Choroid plexus epithelial cell (primary cell): ENCODE data around the gene AP1AR.
"Not testable (repeated sequence)": the region's sequence is repeated elsewhere in the genome, so short reads cannot be mapped to it uniquely, and the experiment has no call there.

Experiments
- DNase-seq: peaks from one replicate; pipeline ENCODE4 v3.0.0-alpha.2; 2010; ENCODE audit warnings: low read depth
- H3K4me3 ChIP-seq: 2 replicates; pipeline ENCODE4 v1.5.1; 2011; ENCODE audit warnings: low read depth, mild to moderate bottlenecking, control low read depth, low read length, moderate library complexity
- TF ChIP-seq, protein P1 (sequence below): conservative IDR thresholded peaks from 2 replicates; pipeline ENCODE4 v1.5.1; 2011; ENCODE audit warnings: low read depth, mild to moderate bottlenecking, control low read depth, inconsistent platforms, low read length, moderate library complexity

The AP1AR gene

DNA sequence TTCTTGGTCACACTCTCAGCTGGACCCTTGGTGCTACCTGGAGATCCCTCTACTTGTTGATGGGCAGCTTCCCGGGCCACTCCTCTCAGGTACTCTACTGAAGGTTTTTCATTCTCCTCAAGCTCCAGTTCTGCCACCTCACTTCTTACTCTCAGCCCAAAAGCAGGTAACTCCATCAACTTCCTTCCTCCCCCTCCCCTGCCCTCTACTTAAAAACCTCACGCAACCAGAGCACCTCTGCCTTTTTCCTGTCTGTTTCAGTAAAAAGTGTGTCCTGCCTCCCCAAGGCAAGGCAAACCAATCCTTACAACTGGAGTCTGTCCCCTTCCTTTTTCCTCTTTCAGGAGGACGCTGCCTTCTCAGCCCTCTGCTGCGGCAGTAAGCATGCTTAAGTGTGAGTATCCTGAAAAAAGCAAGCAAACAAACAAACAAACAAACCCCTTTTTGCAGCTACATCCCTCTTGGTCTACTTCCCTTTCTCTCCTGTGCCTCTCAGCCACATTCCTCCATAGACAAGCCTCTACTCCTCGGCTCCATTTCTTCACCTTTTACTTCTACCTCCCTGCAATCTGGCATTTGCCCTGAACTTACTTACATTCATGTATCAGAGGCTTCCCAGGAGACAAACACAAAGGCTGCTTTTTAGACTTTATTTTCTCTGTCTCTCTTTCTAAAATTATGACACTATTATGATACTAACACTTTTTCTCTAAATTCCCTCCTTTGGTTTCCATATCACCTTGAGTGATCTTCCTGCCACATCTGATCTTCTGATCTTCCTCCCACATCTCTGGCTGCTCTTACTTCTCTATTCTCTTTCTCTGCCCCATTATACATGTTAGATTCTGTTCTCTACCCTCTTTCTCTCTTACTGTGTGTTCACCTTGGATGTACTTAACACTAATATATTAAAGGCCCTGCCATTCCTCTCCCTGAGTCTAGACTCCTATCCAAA is 71.0 kb downstream of the AP1AR start:
- DNase-seq = no peak
- no peak overlapping the region for H3K4me3 ChIP-seq
- TF ChIP-seq, protein P1, sequence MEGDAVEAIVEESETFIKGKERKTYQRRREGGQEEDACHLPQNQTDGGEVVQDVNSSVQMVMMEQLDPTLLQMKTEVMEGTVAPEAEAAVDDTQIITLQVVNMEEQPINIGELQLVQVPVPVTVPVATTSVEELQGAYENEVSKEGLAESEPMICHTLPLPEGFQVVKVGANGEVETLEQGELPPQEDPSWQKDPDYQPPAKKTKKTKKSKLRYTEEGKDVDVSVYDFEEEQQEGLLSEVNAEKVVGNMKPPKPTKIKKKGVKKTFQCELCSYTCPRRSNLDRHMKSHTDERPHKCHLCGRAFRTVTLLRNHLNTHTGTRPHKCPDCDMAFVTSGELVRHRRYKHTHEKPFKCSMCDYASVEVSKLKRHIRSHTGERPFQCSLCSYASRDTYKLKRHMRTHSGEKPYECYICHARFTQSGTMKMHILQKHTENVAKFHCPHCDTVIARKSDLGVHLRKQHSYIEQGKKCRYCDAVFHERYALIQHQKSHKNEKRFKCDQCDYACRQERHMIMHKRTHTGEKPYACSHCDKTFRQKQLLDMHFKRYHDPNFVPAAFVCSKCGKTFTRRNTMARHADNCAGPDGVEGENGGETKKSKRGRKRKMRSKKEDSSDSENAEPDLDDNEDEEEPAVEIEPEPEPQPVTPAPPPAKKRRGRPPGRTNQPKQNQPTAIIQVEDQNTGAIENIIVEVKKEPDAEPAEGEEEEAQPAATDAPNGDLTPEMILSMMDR = no peak

DNA sequence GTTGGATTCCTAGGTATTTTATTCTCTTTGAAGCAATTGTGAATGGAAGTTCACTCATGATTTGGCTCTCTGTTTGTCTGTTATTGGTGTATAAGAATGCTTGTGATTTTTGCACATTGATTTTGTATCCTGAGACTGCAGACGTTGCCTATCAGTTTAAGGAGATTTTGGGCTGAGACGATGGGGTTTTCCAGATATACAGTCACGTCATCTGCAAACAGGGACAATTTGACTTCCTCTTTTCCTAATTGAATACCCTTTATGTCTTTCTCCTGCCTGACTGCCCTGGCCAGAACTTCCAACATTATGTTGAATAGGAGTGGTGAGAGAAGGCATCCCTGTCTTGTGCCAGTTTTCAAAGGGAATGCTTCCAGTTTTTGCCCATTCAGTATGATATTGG is 73.9 kb downstream of the AP1AR start:
- not testable (repeated sequence) for DNase-seq, H3K4me3 ChIP-seq

DNA sequence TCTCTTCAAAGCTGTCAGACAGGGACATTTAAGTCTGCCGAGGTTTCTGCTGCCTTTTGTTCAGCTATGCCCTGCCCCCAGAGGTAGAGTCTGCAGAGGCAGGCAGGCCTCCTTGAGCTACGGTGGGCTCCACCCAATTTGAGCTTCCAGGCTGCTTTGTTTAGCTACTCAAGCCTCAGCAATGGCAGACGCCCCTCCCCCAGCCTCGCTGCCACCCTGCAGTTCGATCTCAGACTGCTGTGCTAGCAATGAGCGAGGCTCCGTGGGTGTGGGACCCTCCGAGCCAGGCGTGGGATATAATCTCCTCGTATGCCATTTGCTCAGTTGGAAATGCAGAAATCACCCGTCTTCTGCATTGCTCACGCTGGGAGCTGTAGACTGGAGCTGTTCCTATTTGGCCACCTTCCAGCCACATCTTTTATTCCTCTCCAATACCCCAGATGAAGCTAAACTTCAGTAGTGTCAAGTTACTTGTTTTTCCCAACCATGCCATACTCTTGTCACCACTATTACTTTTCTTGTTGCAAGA is 77.7 kb downstream of the AP1AR start:
- peak overlapping the region; percentile 54 for H3K4me3 ChIP-seq
- DNase-seq = peak; percentile 79
- TF ChIP-seq, protein P1 = peak; percentile 21

DNA sequence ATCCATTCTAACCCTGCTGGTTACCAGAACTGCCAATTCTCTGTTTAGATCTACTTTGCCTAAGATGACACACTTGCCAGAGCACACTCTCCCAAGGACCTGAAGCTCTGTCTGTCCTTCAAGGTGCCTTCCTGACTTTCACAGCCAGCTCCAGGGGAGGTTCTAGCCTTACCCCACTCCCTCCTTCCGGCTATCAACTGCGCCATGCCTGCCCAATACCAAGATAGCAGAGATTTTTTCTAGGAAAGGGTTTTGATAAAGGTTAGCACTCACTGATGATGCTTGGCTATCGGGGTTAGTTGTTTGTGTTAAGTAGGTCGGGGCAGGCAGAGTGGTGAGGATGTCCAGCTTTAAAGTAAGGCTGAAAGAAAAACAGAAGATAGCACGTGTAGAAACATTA is 79.9 kb downstream of the AP1AR start:
- TF ChIP-seq, protein P1 = no peak
- no peak for DNase-seq
- H3K4me3 ChIP-seq = no peak overlapping the region

DNA sequence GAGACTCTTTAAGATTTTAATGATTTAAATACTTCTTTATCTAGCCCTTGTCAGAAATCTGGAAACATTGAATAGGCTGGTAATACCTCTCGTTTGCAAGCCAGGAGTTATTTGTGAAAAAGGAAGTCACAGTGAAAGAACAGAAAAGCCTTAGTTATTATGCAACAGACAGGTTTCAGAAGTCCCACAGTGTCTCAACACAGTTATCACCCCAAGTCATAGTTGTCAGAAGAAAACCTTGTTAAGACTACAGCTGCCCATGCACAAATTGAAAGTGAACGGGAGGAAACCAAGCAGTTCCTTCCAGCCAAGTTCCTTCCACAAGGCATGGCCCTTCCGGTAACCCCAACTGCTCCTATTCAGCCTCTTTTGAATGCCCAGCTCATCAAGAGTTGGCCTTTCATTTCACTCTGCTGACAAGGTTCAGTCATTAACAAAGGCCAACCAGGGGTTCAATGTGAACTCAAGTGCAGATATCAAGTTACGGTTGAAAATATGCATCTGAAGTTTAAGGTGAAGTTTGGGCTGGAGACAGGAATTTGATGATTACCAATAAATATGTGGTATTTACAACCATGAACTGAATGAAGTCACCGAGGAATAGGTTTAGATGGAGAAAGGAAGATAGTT is 81.1 kb downstream of the AP1AR start:
- no peak for DNase-seq
- no peak overlapping the region for H3K4me3 ChIP-seq
- TF ChIP-seq, protein P1 = no peak

DNA sequence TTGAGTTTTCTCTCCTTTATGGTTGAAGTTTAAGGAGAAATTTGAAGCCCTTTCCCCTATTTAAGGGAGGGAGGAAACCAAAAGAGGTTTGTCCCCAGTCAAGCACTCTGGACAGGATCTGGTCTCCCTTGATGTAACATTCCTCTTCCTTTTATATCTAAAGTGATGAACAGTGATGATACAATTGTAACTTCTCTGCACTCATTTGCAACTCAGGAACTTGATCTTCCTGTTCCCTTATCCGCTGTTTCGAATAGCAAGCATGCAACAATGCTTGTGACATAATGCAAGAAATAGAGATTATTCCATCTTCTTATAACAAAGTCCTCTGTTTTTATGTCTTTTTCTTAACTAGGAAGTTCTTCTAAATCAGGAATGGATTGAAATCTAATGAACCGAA is 83.9 kb downstream of the AP1AR start:
- no peak for DNase-seq
- TF ChIP-seq, protein P1 = no peak
- H3K4me3 ChIP-seq = no peak overlapping the region

DNA sequence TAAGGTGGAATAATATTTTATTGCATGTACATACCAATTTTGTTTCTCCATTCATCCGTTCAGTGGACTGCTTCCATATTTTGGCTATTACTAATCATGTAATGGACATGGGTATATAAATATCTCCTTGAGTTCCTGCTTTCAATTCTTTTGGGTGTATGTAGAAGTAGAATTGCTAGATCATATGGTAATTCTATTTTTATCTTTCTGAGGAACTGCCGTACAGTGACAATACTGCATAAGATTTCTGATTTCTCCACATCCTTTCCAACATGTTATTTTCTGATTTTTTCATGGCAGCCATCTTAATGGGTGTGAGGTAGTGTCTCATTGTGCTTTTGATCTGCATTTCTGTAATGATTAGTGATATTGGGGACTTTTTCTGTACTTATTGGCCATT is 84.8 kb downstream of the AP1AR start:
- H3K4me3 ChIP-seq = no peak overlapping the region
- TF ChIP-seq, protein P1 = no peak
- DNase-seq = no peak
